ENCODE measurements around the gene MRPS5.
A peak's percentile ranks its signal among the peaks of the same experiment; 100 is the strongest.
"Not testable (repeated sequence)": the region's sequence is repeated elsewhere in the genome, so short reads cannot be mapped to it uniquely, and the experiment has no call there.

The MRPS5 gene

DNA sequence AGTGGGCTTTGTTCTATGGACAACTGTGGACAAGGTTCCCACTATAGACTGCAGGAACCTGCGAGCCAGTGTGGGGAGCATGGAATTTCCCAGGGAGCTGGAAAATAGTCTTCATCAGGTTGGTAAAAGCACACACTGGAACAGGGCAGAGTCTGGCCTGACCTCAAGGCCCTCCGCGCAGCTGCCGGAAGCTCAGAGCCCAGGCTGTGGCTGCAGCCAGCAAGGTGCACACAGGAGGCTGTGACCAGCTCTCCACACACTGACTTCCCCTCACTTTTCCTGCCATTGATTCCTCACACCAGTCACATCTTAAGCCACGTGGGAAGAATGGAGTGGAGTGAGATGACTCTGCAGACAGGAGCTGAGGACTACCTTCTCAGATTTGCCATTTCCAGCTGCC is 77.0 kb downstream of the MRPS5 start:
- no peak for DNase-seq

DNA sequence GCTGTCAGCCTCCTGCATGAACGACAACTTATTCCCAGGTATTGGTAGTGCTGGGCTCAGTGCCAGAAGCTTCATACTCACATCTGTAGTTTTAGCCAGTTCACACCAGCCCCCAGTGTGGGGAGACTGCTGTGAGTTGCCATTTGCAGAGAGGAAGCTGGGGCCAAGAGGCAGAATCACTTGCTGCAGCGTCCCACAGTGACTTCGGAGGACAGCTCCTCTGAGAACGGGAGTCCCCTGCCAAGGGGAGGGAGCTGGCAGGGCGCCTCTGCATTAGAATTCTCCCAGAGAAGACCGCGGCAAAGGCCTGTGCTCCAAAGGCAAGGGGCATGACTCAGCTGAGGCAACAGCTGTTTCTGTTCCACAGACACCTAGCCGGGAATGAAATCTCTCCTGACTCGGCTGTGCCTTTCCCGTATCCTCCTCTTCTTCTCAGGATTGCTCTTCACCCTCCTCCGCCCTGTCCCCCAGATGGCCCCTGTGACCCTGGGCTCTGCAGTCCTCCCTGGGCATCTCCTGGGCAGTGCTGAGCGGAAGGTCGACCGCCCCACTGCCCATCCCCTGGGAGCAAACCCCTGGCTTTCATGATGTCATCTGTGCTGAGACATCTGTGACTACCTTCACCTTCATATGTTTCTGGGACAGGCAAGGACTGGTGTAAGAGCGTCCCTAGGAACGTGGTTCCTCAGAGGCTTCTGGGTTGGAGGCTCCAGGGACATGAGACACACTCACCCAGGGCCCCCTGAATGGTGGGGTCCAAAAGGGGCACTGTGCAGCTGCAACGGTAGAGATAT is 78.1 kb downstream of the MRPS5 start:
- DNase-seq: peak; percentile 44

DNA sequence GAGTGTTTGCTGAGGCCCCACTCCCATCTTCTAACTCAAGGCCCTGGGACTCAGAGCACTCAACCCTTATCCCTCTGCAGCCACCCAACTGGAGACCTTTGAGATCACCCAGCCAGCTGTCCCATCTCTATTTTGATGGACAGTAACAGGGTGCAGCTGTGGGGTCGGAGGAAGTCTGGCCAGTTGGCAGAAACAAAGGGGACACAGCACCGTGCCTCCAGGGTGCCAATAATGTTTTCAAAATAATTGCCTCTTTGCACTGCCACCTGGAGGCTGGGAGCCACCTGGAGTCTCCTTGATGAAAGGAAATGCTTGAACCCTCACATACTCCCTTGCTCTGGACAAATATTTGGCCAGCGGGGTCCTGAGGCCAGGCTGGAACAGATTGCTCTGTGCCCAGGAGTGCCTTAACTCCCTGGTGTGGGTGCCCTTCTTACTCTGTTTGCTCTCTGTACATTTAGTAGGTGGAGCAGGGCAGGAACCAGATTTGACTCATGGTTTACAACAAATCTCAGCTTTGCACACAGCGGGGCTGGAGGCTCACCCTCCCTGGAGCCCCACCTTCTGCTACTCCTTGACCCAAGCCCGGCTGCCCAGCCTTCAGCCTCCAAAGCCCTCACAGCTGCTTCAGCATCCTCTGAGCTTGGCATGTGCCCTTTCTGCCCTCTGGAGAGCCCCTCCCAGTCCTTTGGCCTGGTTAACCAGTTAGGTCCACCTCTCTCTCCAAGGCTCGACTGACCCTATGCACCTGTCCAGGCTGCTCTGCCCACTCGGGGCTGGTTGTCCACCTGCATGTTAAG is 78.9 kb downstream of the MRPS5 start:
- DNase-seq: no peak

DNA sequence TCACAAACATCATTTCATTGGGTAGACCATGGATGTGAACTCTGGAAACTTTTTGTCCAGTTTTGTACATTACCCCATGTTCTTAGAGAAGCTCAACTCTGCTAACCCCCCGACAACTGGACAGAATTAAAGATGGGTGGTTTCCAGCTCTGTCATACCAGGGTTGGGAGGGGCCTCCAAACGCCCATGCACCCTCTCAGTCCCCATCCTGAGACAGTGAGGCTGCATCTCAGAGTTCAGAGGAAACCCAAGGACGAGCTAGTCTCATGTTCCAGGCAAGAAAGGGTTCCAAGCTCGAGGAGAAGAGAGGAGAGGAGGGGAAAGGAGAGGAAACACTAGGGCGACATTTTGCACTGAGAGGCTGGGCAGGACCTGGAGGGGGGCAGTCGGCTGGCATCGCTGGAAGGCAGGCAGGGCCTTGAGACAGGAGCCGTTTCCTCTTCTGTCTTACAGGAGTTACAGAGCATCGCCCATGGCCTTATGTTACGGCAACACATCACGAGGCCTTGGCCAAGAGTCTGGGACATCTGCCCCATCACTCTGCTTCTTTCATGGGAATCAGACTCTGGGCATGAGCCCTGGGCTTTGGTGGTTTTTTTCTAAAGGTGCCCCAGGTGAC is 79.7 kb downstream of the MRPS5 start:
- no peak for DNase-seq

DNA sequence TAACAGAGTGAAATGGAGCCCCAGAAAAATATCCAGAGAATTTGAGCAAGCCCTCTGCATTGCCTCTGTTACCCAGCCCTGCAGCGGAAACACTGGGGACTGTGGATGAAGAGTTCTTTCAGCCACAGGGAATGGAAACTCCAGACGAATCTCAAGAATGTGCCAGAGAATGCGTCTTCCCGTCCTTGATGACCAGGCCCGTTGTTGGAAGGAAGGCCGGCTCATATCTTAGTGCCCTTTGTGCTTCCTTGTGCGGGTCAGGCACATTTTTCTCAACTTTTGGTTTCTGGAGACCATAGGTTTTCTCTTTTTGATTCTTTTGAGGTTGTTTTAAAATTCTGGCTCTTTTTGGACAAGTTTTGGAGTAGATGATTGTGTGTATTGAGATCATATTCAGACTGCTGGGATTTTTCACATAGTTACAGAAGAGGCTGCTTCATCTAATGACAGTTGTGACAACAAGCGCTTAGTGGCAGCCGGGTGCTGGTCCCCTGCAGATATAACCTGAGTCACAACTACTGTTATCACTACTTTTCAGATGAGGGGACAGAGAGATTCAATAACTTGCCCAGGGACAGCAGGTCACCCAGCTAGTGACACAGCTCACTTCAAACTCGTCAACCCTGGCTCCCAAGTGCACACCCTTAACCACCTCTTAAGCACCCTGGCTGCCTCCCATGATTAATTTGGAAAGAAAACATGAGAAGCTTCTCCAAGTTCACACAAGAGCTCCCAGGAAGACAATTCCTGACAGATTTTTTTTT is 80.4 kb downstream of the MRPS5 start:
- DNase-seq: no peak

DNA sequence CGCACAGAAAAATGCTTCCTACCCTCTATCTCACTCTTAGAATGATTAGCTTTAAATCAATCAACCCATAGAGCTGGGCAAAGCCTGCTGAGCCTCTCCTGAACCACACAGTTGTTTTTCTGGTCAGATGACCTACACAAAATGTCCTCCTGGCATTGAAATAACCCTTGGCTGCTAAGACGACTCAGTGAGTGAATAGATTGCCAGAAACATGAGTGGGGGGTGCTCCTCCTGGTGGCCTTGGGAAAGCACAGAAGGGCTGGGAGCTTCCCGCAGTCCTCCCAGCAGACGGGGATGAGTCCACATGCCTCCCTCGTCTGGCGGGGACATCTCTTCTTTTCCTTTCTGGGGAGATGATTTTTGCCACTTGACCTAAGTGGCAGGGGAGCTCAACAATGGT is 81.2 kb downstream of the MRPS5 start:
- DNase-seq: no peak

DNA sequence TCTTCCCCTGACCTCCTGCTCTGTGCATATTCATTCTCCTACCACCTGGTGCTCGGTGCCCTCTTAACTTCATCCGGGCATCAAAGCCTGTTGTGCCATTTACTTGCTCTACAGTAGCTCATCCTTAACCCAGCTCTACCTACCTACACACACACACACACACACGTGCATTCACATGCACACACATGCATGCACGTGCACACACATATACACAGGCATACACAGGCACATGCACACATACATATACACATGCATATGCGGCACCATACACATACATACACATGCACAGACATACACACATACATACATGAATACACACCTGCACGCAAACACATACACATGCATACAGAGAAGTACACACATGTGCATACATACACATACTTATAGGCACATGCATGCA is 81.6 kb downstream of the MRPS5 start:
- DNase-seq: no peak

DNA sequence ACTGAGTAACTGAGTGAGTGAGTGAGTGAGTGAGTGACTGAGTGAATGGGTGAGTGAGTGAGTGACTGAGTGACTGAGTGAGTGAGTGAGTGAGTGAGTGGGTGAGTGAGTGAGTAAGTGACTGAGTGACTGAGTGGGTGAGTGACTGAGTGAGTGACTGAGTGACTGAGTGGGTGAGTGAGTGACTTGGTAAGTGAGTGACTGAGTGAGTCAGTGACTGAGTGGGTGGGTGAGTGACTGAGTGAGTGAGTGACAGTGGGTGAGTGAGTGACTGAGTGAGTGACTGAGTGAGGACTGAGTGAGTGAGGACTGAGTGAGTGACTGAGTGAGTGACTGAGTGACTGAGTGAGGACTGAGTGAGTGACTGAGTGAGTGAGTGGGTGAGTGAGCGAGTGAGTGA is 82.2 kb downstream of the MRPS5 start:
- DNase-seq: no peak

DNA sequence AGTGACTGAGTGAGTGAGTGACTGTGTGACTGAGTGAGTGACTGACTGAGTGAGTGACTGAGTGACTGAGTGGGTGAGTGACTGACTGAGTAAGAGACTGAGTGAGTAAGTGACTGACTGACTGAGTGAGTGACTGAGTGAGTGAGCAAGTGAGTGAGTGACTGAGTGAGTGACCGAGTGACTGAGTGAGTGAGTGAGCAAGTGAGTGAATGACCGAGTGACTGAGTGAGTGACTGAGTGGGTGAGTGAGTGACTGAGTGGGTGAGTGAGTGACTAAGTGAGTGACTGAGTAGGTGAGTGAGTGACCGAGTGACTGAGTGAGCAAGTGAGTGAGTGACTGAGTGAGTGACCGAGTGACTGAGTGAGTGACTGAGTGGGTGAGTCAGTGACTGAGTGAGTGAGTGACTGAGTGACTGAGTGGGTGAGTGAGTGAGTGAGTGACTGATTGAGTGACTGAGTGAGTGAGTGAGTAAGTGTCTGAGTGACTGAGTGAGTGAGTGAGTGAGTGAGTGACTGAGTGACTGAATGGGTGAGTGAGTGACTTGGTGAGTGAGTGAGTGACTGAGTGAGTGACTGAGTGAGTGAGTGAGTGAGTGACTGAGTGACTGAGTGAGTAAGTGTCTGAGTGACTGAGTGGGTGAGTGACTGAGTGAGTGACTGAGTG is 82.8 kb downstream of the MRPS5 start:
- DNase-seq: no peak

DNA sequence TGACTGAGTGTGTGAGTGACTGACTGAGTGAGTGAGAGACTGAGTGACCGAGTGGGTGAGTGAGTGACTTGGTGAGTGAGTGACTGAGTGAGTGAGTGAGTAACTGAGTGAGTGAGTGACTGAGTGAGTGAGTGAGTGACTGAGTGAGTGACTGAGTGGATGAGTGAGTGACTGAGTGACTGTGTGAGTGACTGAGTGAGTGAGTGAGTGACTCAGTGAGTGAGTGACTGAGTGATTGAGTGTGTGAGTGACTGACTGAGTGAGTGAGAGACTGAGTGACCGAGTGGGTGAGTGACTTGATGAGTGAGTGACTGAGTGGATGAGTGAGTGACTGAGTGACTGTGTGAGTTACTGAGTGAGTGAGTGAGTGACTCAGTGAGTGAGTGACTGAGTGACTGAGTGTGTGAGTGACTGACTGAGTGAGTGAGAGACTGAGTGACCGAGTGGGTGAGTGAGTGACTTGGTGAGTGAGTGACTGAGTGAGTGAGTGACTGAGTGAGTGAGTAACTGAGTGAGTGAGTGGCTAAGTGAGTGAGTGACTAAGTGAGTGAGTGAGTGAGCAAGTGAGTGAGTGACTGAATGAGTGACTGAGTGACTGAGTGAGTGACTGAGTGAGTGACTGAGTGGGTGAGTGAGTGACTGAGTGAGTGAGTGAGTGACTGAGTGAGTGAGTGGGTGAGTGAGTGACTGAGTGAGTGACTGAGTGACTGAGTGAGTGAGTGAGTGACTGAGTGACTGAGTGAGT is 83.6 kb downstream of the MRPS5 start:
- DNase-seq: not testable (repeated sequence)

DNA sequence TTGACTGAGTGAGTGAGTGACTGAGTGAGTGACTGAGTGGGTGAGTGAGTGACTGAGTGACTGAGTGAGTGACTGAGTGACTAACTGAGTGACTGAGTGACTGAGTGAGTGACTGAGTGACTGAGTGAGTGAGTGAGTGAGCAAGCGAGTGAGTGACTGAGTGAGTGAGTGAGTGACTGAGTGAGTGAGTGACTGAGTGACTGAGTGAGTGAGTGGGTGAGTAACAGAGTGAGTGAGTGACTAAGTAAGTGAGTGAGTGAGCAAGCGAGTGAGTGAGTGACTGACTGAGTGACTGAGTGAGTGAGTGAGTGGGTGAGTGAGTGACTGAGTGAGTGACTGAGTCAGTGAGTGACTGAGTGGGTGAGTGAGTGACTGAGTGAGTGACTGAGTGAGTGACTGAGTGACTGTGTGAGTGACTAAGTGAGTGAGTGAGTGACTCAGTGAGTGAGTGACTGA is 84.2 kb downstream of the MRPS5 start:
- no peak for DNase-seq

DNA sequence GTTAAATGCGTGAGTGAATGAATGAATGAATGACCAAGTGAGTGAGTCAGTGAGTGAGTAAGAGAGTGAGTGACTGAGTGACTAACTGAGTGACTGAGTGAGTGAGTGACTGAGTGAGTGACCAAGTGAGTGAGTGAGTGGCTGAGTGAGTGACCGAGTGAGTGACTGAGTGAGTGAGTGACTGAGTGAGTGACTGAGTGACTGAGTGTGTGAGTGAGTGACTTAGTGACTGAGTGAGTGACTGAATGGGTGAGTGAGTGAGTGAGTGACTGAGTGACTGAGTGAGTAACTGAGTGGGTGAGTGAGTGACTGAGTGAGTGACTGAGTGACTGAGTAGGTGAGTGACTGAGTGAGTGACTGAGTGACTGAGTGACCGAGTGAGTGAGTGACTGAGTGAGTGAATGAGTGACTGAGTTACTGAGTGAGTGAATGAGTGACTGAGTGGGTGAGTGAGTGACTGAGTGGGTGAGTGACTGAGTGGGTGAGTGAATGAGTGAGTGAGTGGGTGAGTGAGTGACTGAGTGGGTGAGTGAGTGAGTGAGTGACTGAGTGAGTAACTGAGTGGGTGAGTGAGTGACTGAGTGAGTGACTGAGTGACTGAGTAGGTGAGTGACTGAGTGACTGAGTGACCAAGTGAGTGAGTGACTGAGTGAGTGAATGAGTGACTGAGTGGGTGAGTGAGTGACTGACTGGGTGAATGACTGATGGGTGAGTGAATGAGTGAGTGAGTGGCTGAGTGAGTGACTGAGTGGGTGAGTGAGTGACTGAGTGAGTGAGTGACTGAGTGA is 84.8 kb downstream of the MRPS5 start:
- no peak for DNase-seq

Data from fibroblast of skin of back (primary cell).